Fibroblast of mammary gland (primary cell): ENCODE measurements around the gene WDR75.
A peak's percentile ranks its signal among the peaks of the same experiment; 100 is the strongest.

Source experiments
- DNase-seq: peaks from one replicate; pipeline ENCODE4 v3.0.0-alpha.2; 2010; ENCODE audit warnings: low read depth
- H3K4me3 ChIP-seq: 2 replicates; pipeline ENCODE4 v1.5.1; 2011; ENCODE audit warnings: low read depth, mild to moderate bottlenecking, low read length, moderate library complexity; ENCODE audit not compliant: control insufficient read depth
- CTCF ChIP-seq: conservative IDR thresholded peaks from 2 replicates; pipeline ENCODE4 v1.5.1; 2011; ENCODE audit warnings: low read depth, low read length, inconsistent platforms; ENCODE audit not compliant: control insufficient read depth, insufficient read depth

WDR75 gene

GRCh38 chr2:189440644-189440946 lies 679 bp upstream of the WDR75 start:
- TF ChIP-seq CTCF, result no peak
- peak overlapping the region; percentile 95 for H3K4me3 ChIP-seq
- DNase-seq, result no peak

- no peak for TF ChIP-seq CTCF
- no peak for DNase-seq
- H3K4me3 ChIP-seq, result peak overlapping the region; percentile 95
These were observed 418 bp downstream of the WDR75 start for GRCh38 chr2:189441709-189442074.

- TF ChIP-seq CTCF, result no peak
- no peak for DNase-seq
- H3K4me3 ChIP-seq, result peak overlapping the region; percentile 95
These were observed 1.2 kb downstream of the WDR75 start for GRCh38 chr2:189442468-189442867.

GRCh38 chr2:189444322-189444721 lies 3.0 kb downstream of the WDR75 start:
- H3K4me3 ChIP-seq, result no peak overlapping the region
- no peak for TF ChIP-seq CTCF
- peak; percentile 48 for DNase-seq

GRCh38 chr2:189446780-189447179 lies 5.5 kb downstream of the WDR75 start:
- TF ChIP-seq CTCF, result no peak
- DNase-seq, result no peak
- no peak overlapping the region for H3K4me3 ChIP-seq

- DNase-seq, result no peak
- H3K4me3 ChIP-seq, result no peak overlapping the region
- TF ChIP-seq CTCF, result no peak
These were observed 12.7 kb downstream of the WDR75 start for GRCh38 chr2:189454009-189454408.

GRCh38 chr2:189465076-189465475 lies 23.8 kb downstream of the WDR75 start:
- no peak for DNase-seq
- TF ChIP-seq CTCF, result no peak
- no peak overlapping the region for H3K4me3 ChIP-seq
